Cardiac muscle cell (in vitro differentiated cells and primary cell): Measurements from ENCODE around the gene RRP1B. TPM values are rescaled to one million over a fixed set of nuclear protein-coding genes. Genes with fewer than 3 reads are reported as not detected.
A peak's percentile ranks its signal among the peaks of the same experiment; 100 is the strongest.

Source experiments
- DNase-seq, 2 donors: peaks; one replicate each; pipeline versions ENCODE4 v3.0.0 to v3.0.0-alpha.2; 2010 to 2017; ENCODE audit warnings: low read depth in 1 of 2, low spot score in 1 of 2
- H3K27ac ChIP-seq: fragments of 200-600 bp; sonication (generic); 2 replicates; pipeline ENCODE4 v1.5.1; 2016
- H3K27me3 ChIP-seq: fragments of 200-600 bp; sonication (generic); 2 replicates; pipeline ENCODE4 v1.6.0; 2016; ENCODE audit warnings: control low read depth
- H3K36me3 ChIP-seq: fragments of 200-600 bp; sonication (generic); 2 replicates; pipeline ENCODE4 v1.5.1; 2016; ENCODE audit warnings: control low read depth
- H3K4me1 ChIP-seq: fragments of 200-600 bp; sonication (generic); 2 replicates; pipeline ENCODE4 v1.8.1; 2017; ENCODE audit warnings: low read depth, mild to moderate bottlenecking, mixed run types
- H3K4me3 ChIP-seq: fragments of 200-600 bp; sonication (generic); 2 replicates; pipeline ENCODE4 v1.5.1; 2016; ENCODE audit warnings: mild to moderate bottlenecking
- H3K9me3 ChIP-seq: fragments of 200-600 bp; sonication (generic); 2 replicates; pipeline ENCODE4 v1.5.1; 2017; ENCODE audit warnings: low read depth, mild to moderate bottlenecking, control low read depth
- polyA plus RNA-seq: library from polyadenylated mRNA; unstranded; fragments of >200 nt; fragmentation: Nextera tagmentation; extraction: Ambion mirVana; gene quantifications from 2 replicates; pipeline ENCODE4 v1.2.1, GENCODE V29; 2016
- total RNA-seq: library from RNA; depleted of rRNA; stranded (reverse); fragments of >200 nt; gene quantifications from 2 replicates; pipeline ENCODE4 v1.2.3, GENCODE V29; 2016
- TF ChIP-seq, protein P1 (sequence below): IDR thresholded peaks from 2 replicates; pipeline ENCODE4 v1.5.1; 2012; ENCODE audit warnings: low read depth, mild to moderate bottlenecking, low read length

The RRP1B gene
- total and polyA plus RNA-seq, 2 experiments from 2014 or later = 14.8 to 25.5 TPM

DNA sequence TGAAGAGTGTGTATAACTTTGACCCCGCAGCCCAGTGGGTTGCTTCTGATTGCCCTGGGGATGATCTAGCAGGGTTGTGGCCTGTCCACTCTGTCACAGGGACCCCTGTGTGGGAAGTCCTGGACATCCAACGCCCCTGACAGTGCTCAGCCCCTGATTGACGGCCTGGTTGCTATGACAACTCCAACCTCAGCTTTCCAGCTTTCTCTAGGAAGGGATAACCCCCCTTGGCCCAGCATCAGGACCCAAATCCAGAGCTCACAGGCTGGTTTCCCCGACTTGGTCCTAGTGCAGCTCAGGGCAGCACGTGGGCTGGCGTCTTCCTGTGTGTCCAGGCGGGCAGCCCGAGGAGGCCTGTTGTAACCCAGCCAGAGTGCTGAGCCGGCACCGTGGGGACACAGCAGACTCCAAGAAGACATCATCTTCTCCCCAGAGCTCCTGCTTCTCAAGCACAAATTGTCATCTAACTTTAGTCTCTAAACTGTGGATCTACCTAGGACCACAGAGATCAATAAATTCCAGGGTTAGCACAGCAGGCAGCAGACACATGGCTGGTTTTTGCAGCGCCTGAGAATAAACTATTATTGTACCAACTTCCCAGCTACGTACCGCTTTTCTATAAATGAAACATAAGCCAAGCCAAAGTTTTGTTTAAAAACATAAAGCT, 40.7 kb downstream of the RRP1B start:
- DNase-seq = no peak
- no peaks in the 10 kb centered on the region for H3K27me3 ChIP-seq

DNA sequence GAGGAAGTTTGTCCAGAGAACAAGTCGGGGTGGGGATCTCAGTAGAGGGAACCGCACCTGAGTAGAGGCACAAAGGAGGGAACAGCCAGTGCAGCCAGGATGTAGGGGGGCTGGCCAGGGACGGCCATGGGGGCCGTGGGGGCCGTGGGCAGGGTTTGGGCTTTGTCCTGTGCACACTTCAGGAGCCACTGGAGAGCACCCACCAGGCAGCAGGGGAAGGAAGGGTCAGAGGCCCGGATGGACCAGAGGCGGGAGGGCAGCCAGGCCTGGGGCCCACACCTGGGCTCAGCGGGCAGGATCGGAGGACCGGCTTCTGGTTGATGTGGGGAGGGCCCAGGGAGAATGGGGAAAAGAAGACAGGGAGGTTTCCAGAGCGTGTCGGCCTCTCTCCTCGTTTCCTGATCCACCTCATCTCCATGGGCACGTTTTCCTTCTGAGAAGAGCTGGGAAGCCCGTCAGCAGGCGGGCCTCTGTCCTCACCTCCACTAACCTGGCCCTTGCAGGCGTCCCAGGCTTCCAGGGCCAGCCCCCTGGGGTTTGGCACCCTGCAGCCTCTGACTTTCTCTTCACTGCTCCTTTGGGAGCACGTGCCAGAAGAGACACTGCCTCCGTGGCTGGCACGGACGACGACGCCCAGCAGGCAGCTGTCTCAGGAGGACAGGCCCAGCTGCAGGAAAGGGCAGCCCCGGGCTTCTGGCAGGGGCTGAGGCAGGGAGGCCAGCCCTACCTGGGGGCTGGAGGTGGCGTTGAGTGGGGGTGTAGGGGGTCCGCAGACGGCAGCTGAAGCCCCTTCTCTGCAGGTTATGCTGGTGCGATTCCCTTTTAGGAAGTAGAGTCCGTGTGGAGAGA, 42.8 kb downstream of the RRP1B start:
- no peak for DNase-seq
- peaks cover 19% of the 10 kb centered on the region for H3K4me1 ChIP-seq
- peak overlapping the region; percentile 91 for H3K27ac ChIP-seq
- TF ChIP-seq, protein P1, sequence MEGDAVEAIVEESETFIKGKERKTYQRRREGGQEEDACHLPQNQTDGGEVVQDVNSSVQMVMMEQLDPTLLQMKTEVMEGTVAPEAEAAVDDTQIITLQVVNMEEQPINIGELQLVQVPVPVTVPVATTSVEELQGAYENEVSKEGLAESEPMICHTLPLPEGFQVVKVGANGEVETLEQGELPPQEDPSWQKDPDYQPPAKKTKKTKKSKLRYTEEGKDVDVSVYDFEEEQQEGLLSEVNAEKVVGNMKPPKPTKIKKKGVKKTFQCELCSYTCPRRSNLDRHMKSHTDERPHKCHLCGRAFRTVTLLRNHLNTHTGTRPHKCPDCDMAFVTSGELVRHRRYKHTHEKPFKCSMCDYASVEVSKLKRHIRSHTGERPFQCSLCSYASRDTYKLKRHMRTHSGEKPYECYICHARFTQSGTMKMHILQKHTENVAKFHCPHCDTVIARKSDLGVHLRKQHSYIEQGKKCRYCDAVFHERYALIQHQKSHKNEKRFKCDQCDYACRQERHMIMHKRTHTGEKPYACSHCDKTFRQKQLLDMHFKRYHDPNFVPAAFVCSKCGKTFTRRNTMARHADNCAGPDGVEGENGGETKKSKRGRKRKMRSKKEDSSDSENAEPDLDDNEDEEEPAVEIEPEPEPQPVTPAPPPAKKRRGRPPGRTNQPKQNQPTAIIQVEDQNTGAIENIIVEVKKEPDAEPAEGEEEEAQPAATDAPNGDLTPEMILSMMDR = no peak
- no peaks in the 10 kb centered on the region for H3K27me3 ChIP-seq
- no peak overlapping the region for H3K4me3 ChIP-seq
- H3K36me3 ChIP-seq = no peaks in the 10 kb centered on the region
- no peaks in the 10 kb centered on the region for H3K9me3 ChIP-seq

More for the DNA sequence above, 40.7 kb downstream of the RRP1B start:
- no peaks in the 10 kb centered on the region for H3K9me3 ChIP-seq
- TF ChIP-seq, protein P1 = no peak
- H3K27ac ChIP-seq = no peak overlapping the region
- peaks cover 8% of the 10 kb centered on the region for H3K36me3 ChIP-seq
- peaks cover 19% of the 10 kb centered on the region for H3K4me1 ChIP-seq
- H3K4me3 ChIP-seq = no peak overlapping the region

DNA sequence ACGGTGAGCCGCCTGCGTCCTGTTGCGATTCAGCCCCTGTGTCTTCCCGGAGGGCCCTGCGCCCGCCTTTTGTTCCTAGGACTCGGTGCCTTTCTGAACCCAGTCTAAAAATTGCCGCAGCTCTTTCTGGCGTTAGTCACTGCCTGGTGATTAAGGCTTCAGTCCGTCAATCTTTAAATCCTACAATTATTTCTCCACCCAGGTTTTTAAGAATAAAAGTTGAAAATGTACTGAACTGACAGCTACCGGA, 43.4 kb downstream of the RRP1B start:
- Histone ChIP-seq H3K27me3 (no peaks in the 10 kb centered on the region), H3K4me3 (no peak overlapping the region), H3K4me1 (peaks cover 19% of the 10 kb centered on the region), H3K36me3 (no peaks in the 10 kb centered on the region), H3K9me3 (no peaks in the 10 kb centered on the region), H3K27ac (peak overlapping the region; percentile 91)
- peak in 1 of 2 donors; percentile 34 for DNase-seq
- TF ChIP-seq, protein P1 = no peak

DNA sequence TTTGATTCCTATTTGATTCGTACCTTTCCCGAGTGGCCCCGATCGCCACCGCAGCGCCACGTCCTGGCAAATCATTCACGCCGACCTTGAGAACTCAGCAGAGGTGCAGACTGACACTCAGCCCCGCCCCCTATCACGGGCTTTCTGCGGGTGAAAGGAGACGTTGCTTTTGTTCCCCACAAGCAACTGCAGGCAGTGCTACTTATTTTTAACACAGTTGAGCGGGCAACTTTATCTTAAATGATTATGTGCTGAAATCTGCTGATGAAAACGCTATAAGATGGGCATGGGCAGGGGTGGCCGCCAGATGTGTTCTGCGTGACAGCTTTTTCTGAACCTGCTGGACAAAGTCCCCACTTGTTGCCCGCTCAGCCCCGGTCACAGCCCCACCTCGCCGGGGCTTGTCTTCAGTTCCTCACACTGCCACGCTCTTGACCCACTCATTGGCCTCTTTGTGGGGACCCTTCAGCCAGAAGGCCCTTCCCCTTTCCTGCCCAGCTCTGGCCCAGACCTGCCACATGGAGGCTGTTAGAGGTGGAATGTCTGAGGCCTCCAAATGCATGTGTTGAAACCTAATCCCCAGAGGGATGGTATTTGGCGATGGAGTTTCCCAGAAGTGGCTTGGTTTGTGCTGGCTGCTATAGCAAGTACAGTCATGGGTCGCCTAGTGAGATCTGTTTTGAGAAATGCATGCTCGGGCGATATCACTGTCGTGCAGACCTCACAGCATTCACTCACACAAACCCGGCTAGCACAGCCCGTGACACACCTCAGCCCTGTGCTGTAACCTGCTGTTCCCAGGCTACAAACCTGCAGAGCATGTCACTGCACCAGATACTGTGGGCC, 43.9 kb downstream of the RRP1B start:
- H3K27me3 ChIP-seq = no peaks in the 10 kb centered on the region
- H3K27ac ChIP-seq = peak overlapping the region; percentile 91
- H3K9me3 ChIP-seq = no peaks in the 10 kb centered on the region
- no peak overlapping the region for H3K4me3 ChIP-seq
- peak; percentile 64 to 88 for DNase-seq
- TF ChIP-seq, protein P1 = no peak
- H3K4me1 ChIP-seq = peaks cover 19% of the 10 kb centered on the region
- H3K36me3 ChIP-seq = no peaks in the 10 kb centered on the region

DNA sequence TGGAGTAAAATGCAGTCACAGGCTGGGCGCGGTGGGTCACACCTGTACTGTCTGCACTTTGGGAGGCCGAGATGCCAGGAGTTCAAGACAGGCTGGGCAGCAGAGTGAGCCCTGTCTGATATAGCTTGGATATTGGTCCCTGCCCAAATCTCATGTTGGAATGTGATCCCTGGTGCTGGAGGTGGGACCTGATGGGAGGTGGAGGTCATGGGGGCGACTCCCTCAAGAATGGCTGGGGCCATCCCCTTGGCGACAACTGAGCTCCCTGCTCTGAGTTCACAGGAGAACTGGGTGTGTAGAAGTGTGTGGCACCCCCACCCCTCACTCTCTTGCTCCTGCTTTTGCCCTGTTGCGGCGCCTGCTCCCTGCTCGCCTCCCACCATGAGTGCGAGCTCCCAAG, 48.1 kb downstream of the RRP1B start:
- TF ChIP-seq, protein P1 = no peak
- Histone ChIP-seq H3K36me3 (no peaks in the 10 kb centered on the region), H3K4me1 (peaks cover 13% of the 10 kb centered on the region), H3K27me3 (no peaks in the 10 kb centered on the region), H3K27ac (no peak overlapping the region), H3K4me3 (no peak overlapping the region), H3K9me3 (no peaks in the 10 kb centered on the region)
- DNase-seq = no peak
